NCI-H524 (cell line): ENCODE results near the gene TRIM7.
"Not testable (repeated sequence)": the region's sequence is repeated elsewhere in the genome, so short reads cannot be mapped to it uniquely, and the experiment has no call there.

Source experiments
- DNase-seq, 2 experiments: peaks; one replicate each; lab custom pipeline; 2025; lab: John Stamatoyannopoulos, UW

The TRIM7 gene

GRCh38 chr5:181152406-181152805, 52.6 kb downstream of the TRIM7 start:
- no peak for DNase-seq

DNA sequence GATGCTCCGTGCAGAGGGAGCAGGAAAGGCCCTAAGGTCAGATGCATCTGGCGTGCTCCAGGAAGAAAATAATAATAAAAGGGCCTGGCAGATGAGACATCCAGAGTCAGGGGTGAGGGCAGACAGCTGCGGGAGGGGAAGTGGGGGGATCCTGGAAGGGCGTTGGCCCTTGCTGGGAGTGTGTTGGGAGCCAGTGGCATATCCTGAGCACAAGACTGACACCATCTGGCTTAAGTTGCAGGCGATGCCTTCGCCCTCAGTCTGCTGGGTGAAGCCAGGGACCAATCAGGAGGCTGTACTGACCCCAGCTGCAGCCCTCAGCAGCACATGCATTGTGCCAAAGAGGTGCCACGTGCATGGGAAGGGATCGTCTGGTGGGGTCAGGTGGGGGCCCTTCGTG, 53.9 kb downstream of the TRIM7 start:
- peak in 1 of 2 experiments; percentile 28 for DNase-seq

- DNase-seq = no peak
These were observed 54.9 kb downstream of the TRIM7 start for GRCh38 chr5:181149806-181150733.

DNA sequence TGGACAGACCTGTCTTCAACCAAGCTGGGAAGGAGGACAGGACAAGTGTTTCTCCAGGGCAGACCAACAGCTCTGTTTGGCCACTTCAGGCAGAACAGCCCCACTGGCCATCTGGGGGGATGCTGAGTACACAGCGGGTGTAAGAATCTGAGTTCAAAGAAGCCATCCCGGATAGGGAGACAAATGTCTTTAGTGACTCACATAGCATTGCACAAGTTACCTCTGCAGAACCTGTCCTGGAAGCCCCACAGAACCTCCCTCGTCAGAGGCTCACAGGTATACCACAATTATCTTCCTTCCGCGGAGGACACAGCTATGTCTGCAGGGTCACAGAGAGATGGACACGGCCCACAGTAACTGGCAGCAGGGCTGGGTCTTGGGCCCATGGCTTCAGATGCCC, 55.6 kb downstream of the TRIM7 start:
- DNase-seq = no peak

- not testable (repeated sequence) for DNase-seq
These were observed 57.9 kb downstream of the TRIM7 start, which contains the start of gene OR2V2 for GRCh38 chr5:181146927-181147636. Gene OR2V2, plus strand, starts transcription at chr5:181147586. Its CDS starts 7,357 bp downstream, at chr5:181154943.

GRCh38 chr5:181145133-181145532, 59.9 kb downstream of the TRIM7 start:
- no peak for DNase-seq
